Measurements from ENCODE around the gene CBR4. TPM values are rescaled to one million over a fixed set of nuclear protein-coding genes. Genes with fewer than 3 reads are reported as not detected.

The CBR4 gene
- total and polyA plus RNA-seq, 2 donors (not counting 1 experiment from before 2014, with no cell fraction given): 3.3 to 19.0 TPM

DNA sequence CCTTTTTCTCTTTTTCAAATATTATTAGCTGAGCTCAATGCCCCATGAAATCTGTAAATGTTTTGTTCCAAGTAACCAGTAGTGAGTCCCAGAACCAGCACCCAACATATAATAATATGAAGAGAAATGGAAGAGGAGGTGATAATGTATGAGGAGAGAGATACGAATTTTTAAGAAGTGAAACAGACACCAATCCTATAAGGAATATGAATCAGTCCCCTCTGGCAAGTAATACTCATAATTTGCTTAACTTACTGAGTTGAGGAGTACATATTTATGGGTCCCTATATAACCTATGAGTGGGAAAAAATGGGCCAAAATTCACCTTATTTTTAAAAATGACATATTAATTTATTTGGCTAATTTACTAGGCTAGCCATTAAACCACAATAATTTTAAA lies 8.4 kb upstream of the CBR4 start:
- Histone ChIP-seq H2AFZ (ENCODE audit: low read length) (no peak overlapping the region), H3K9me3 (ENCODE audit: control insufficient read depth, insufficient read depth, low read depth, low read length) (no peaks in the 10 kb centered on the region), H3K4me3 (replicated peaks in 1 of 4; ENCODE audit: control extremely low read depth in 1 of 4, insufficient read depth in 1 of 4, low read depth in 3 of 4, low read length in 4 of 4) (no peak overlapping the region), H3K79me2 (ENCODE audit: control insufficient read depth, insufficient read depth, low read length) (no peaks in the 10 kb centered on the region), H3K4me2 (ENCODE audit: extremely low read depth, insufficient read depth, low read length) (no peak overlapping the region), H3K9ac (ENCODE audit: insufficient read depth, low read length) (no peak overlapping the region), H4K20me1 (ENCODE audit: control insufficient read depth, extremely low read depth, insufficient read depth, low read length) (no peaks in the 10 kb centered on the region), H3K4me1 (ENCODE audit: control insufficient read depth, extremely low read depth, insufficient read depth, low read length) (no peaks in the 10 kb centered on the region), H3K27me3 (ENCODE audit: control insufficient read depth, insufficient read depth, low read length) (no peaks in the 10 kb centered on the region), H3K36me3 (ENCODE audit: control insufficient read depth, insufficient read depth, low read length) (no peaks in the 10 kb centered on the region), H3K27ac (ENCODE audit: insufficient read depth, low read length) (no peak overlapping the region)
- no peak for DNase-seq (ENCODE audit: low read depth in 2 of 2)
- TF ChIP-seq, protein P1, sequence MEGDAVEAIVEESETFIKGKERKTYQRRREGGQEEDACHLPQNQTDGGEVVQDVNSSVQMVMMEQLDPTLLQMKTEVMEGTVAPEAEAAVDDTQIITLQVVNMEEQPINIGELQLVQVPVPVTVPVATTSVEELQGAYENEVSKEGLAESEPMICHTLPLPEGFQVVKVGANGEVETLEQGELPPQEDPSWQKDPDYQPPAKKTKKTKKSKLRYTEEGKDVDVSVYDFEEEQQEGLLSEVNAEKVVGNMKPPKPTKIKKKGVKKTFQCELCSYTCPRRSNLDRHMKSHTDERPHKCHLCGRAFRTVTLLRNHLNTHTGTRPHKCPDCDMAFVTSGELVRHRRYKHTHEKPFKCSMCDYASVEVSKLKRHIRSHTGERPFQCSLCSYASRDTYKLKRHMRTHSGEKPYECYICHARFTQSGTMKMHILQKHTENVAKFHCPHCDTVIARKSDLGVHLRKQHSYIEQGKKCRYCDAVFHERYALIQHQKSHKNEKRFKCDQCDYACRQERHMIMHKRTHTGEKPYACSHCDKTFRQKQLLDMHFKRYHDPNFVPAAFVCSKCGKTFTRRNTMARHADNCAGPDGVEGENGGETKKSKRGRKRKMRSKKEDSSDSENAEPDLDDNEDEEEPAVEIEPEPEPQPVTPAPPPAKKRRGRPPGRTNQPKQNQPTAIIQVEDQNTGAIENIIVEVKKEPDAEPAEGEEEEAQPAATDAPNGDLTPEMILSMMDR (conservative IDR thresholded peaks at IDR 0.05 in 1 of 2, IDR thresholded peaks at IDR 0.05 in 1 of 2; ENCODE audit: low read depth in 1 of 2, low read length in 2 of 2): no peak
- no peak for TF ChIP-seq EZH2 (IDR thresholded peaks at IDR 0.05; ENCODE audit: low read length, missing control alignments)

GRCh38 chr4:169017971-169018370 lies 7.9 kb upstream of the CBR4 start:
- no peak overlapping the region for H3K4me2 ChIP-seq (ENCODE audit: extremely low read depth, insufficient read depth, low read length)
- no peaks in the 10 kb centered on the region for H3K79me2 ChIP-seq (ENCODE audit: control insufficient read depth, insufficient read depth, low read length)
- H3K27ac ChIP-seq (ENCODE audit: insufficient read depth, low read length): no peak overlapping the region
- no peaks in the 10 kb centered on the region for H3K9me3 ChIP-seq (ENCODE audit: control insufficient read depth, insufficient read depth, low read depth, low read length)
- no peak overlapping the region for H2AFZ ChIP-seq (ENCODE audit: low read length)
- no peak for DNase-seq (ENCODE audit: low read depth in 2 of 2)
- no peaks in the 10 kb centered on the region for H3K27me3 ChIP-seq (ENCODE audit: control insufficient read depth, insufficient read depth, low read length)
- TF ChIP-seq EZH2 (IDR thresholded peaks at IDR 0.05; ENCODE audit: low read length, missing control alignments): no peak
- TF ChIP-seq, protein P1 (conservative IDR thresholded peaks at IDR 0.05 in 1 of 2, IDR thresholded peaks at IDR 0.05 in 1 of 2; ENCODE audit: low read depth in 1 of 2, low read length in 2 of 2): no peak
- H3K4me3 ChIP-seq (replicated peaks in 1 of 4; ENCODE audit: control extremely low read depth in 1 of 4, insufficient read depth in 1 of 4, low read depth in 3 of 4, low read length in 4 of 4): no peak overlapping the region
- no peaks in the 10 kb centered on the region for H4K20me1 ChIP-seq (ENCODE audit: control insufficient read depth, extremely low read depth, insufficient read depth, low read length)
- H3K9ac ChIP-seq (ENCODE audit: insufficient read depth, low read length): no peak overlapping the region
- H3K36me3 ChIP-seq (ENCODE audit: control insufficient read depth, insufficient read depth, low read length): no peaks in the 10 kb centered on the region
- no peaks in the 10 kb centered on the region for H3K4me1 ChIP-seq (ENCODE audit: control insufficient read depth, extremely low read depth, insufficient read depth, low read length)

DNA sequence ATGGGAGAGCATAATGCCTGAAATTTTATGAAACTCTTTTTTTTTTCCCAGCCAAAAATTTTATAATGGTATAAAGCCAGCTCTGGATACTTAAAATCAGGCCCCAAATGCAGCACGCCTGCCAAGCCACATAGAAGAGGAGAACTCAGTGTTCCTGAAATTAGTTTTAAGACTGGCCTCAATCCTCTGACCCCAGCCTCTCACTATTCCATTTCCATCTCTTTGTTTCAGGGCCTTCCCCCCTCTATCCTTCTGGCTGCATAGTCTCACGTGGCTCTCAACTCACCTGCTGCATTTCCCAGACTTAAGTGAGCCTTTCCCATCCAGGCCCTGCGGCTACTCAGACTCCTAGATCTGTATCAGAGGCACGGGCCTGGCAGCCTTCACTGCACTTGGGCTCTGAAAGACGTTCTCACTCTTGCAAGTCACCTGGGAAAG lies 5.2 kb upstream of the CBR4 start:
- H4K20me1 ChIP-seq (ENCODE audit: control insufficient read depth, extremely low read depth, insufficient read depth, low read length): no peaks in the 10 kb centered on the region
- no peak overlapping the region for H3K9ac ChIP-seq (ENCODE audit: insufficient read depth, low read length)
- TF ChIP-seq, protein P1 (conservative IDR thresholded peaks at IDR 0.05 in 1 of 2, IDR thresholded peaks at IDR 0.05 in 1 of 2; ENCODE audit: low read depth in 1 of 2, low read length in 2 of 2): no peak
- no peak for TF ChIP-seq EZH2 (IDR thresholded peaks at IDR 0.05; ENCODE audit: low read length, missing control alignments)
- no peaks in the 10 kb centered on the region for H3K79me2 ChIP-seq (ENCODE audit: control insufficient read depth, insufficient read depth, low read length)
- H3K27me3 ChIP-seq (ENCODE audit: control insufficient read depth, insufficient read depth, low read length): no peaks in the 10 kb centered on the region
- no peak overlapping the region for H3K27ac ChIP-seq (ENCODE audit: insufficient read depth, low read length)
- no peaks in the 10 kb centered on the region for H3K4me1 ChIP-seq (ENCODE audit: control insufficient read depth, extremely low read depth, insufficient read depth, low read length)
- H3K4me3 ChIP-seq (replicated peaks in 1 of 4; ENCODE audit: control extremely low read depth in 1 of 4, insufficient read depth in 1 of 4, low read depth in 3 of 4, low read length in 4 of 4): no peak overlapping the region
- H2AFZ ChIP-seq (ENCODE audit: low read length): no peak overlapping the region
- no peak for DNase-seq (ENCODE audit: low read depth in 2 of 2)
- H3K36me3 ChIP-seq (ENCODE audit: control insufficient read depth, insufficient read depth, low read length): no peaks in the 10 kb centered on the region
- H3K4me2 ChIP-seq (ENCODE audit: extremely low read depth, insufficient read depth, low read length): no peak overlapping the region
- H3K9me3 ChIP-seq (ENCODE audit: control insufficient read depth, insufficient read depth, low read depth, low read length): no peaks in the 10 kb centered on the region
